GM12878 (cell line): ENCODE measurements around the gene ELP6. TPM values are rescaled to one million over a fixed set of nuclear protein-coding genes. Genes with fewer than 3 reads are reported as not detected.

ENCODE experiments used
- ATAC-seq: fragments of 200-7000 bp; cut with Tn5 transposase; 3 replicates; pipeline ENCODE4 v1.9.1; 2020; ENCODE audit warnings: mild to moderate bottlenecking, moderate library complexity
- BruUV-seq: library from RNA; stranded (reverse); fragments of 400-500 nt; replicated peaks from 2 replicates; lab custom pipeline; 2021; lab: Mats Ljungman, UMichigan
- CTCF ChIA-PET: fragments of 300-600 bp; sonication (Branson Sonifier 250); formaldehyde crosslinking; extraction: SDS; loops from one replicate; lab custom pipeline; 2021; ENCODE audit warnings: inconsistent platforms; lab: Yijun Ruan, JAX
- POLR2A ChIA-PET: fragments of 350-600 bp; formaldehyde crosslinking; extraction: SDS; loops from one replicate; lab custom pipeline; 2021; ENCODE audit warnings: inconsistent platforms; lab: Charles Lee
- RAD21 ChIA-PET: fragments of 300-600 bp; sonication (Branson Sonifier 250); formaldehyde crosslinking; loops from one replicate; lab custom pipeline; 2023; ENCODE audit warnings: antibody characterized with exemption; ENCODE audit not compliant: unreplicated experiment; lab: Charles Lee
- SMC1A ChIA-PET: fragments of 300-600 bp; sonication (Branson Sonifier 250); formaldehyde crosslinking; loops from one replicate; lab custom pipeline; 2023; ENCODE audit not compliant: unreplicated experiment, uncharacterized antibody; lab: Charles Lee
- DNase-seq: peaks from one replicate; pipeline ENCODE4 v3.0.0-alpha.2; 2011; ENCODE audit warnings: low read depth, low spot score
- FAIRE-seq: peaks from 3 replicates; lab custom pipeline; 2011; peaks lifted over from hg19 to GRCh38; lab: Jason Lieb, UNC
- H2AFZ ChIP-seq: 2 replicates; pipeline ENCODE4 v1.6.0; 2011; ENCODE audit warnings: low read depth, low read length, control low read depth; ENCODE audit not compliant: control insufficient read depth
- H3K27ac ChIP-seq: 2 replicates; pipeline ENCODE4 v1.5.1; 2011; ENCODE audit warnings: control low read depth; ENCODE audit not compliant: control insufficient read depth, insufficient read depth
- H3K27me3 ChIP-seq, 2 experiments: replicated peaks in 1 of 2; 2 replicates each; pipeline versions ENCODE4 v1.6.0 to v1.6.1; 2011; ENCODE audit warnings: low read length in 1 of 2; ENCODE audit not compliant: control insufficient read depth in 2 of 2, insufficient read depth in 2 of 2
- H3K36me3 ChIP-seq, 2 experiments: 2 replicates each; pipeline ENCODE4 v1.5.1; 2011; ENCODE audit warnings: low read length in 1 of 2; ENCODE audit not compliant: control insufficient read depth in 2 of 2, insufficient read depth in 2 of 2
- H3K4me1 ChIP-seq: 2 replicates; pipeline ENCODE4 v1.6.1; 2011; ENCODE audit warnings: mild to moderate bottlenecking, low read length, moderate library complexity, mixed read lengths; ENCODE audit not compliant: control insufficient read depth, insufficient read depth
- H3K4me2 ChIP-seq: 2 replicates; pipeline ENCODE4 v1.6.0; 2011; ENCODE audit warnings: control low read depth; ENCODE audit not compliant: control insufficient read depth, insufficient read depth
- H3K4me3 ChIP-seq: fragments of 200-600 bp; sonication (generic); 2 replicates; pipeline ENCODE4 v1.5.1; 2016
- H3K79me2 ChIP-seq: 2 replicates; pipeline ENCODE4 v1.6.0; 2011; ENCODE audit warnings: low read length; ENCODE audit not compliant: control insufficient read depth, insufficient read depth
- H3K9ac ChIP-seq: 2 replicates; pipeline ENCODE4 v1.8.0; 2011; ENCODE audit warnings: low read length, control low read depth, mixed read lengths; ENCODE audit not compliant: control insufficient read depth, insufficient read depth
- H3K9me3 ChIP-seq: replicated peaks from 3 replicates; pipeline ENCODE4 v1.5.1; 2011; ENCODE audit warnings: mild to moderate bottlenecking, low read length; ENCODE audit not compliant: control insufficient read depth, insufficient read depth
- H4K20me1 ChIP-seq: 2 replicates; pipeline ENCODE4 v1.6.0; 2011; ENCODE audit not compliant: control insufficient read depth, insufficient read depth
- ATF7 ChIP-seq: fragments of 450-650 bp; IDR thresholded peaks from 2 replicates; pipeline ENCODE4 v1.6.1; 2016; ENCODE audit warnings: low read depth, mild to moderate bottlenecking
- CREB1 ChIP-seq: IDR thresholded peaks from 2 replicates; pipeline ENCODE4 v1.6.1; 2012; ENCODE audit warnings: low read depth, mild to moderate bottlenecking, inconsistent platforms
- EGR1 ChIP-seq, 2 experiments: IDR thresholded peaks; 1 replicate in 1 of 2; 2 replicates in 1 of 2; pipeline ENCODE4 v1.6.1; 2011 to 2012; ENCODE audit warnings: low read depth in 2 of 2, low read length in 2 of 2, borderline replicate concordance in 1 of 2, mild to moderate bottlenecking in 1 of 2, moderate library complexity in 1 of 2
- IRF4 ChIP-seq: IDR thresholded peaks from 2 replicates; pipeline ENCODE4 v1.6.1; 2011; ENCODE audit warnings: low read depth, low read length
- KAT2A ChIP-seq: conservative IDR thresholded peaks from 2 replicates; pipeline ENCODE4 v1.6.1; 2011; ENCODE audit warnings: low read depth, low read length; ENCODE audit not compliant: control insufficient read depth
- NFXL1 ChIP-seq: fragments of 450-650 bp; IDR thresholded peaks from 2 replicates; pipeline ENCODE4 v1.6.1; 2017; ENCODE audit warnings: antibody characterized with exemption, mild to moderate bottlenecking, borderline replicate concordance
- TCF3 ChIP-seq: IDR thresholded peaks from 2 replicates; pipeline ENCODE4 v1.6.1; 2012; ENCODE audit warnings: low read depth, mild to moderate bottlenecking, low read length, borderline replicate concordance; ENCODE audit not compliant: insufficient read depth
- ZNF217 ChIP-seq: fragments of 450-650 bp; IDR thresholded peaks from 2 replicates; pipeline ENCODE4 v1.6.1; 2017; ENCODE audit warnings: antibody characterized with exemption, mild to moderate bottlenecking
- ZNF274 ChIP-seq: IDR thresholded peaks from one replicate; pipeline ENCODE4 v1.8.0; 2011; ENCODE audit not compliant: insufficient read length, insufficient read depth
- WGBS: methylation state at CpG from one replicate; pipeline ENCODE4 v1.1.6; 2016; ENCODE audit warnings: low lambda C conversion rate; ENCODE audit not compliant: insufficient replicate concordance, insufficient coverage; ENCODE audit errors: missing lambda C conversion rate; 5-methylcytosine and 5-hydroxymethylcytosine counted together
- in situ Hi-C: fragments of 300-500 bp; cut with MboI; formaldehyde crosslinking; loops from 9 replicates; pipeline ENCODE4 v1.14.3; 2018; ENCODE audit warnings: mixed read lengths
- intact Hi-C: fragments of 100-400 bp; cut with micrococcal nuclease; formaldehyde crosslinking; loops from one replicate; pipeline ENCODE4 v1.14.2; 2022; ENCODE audit not compliant: unreplicated experiment
- polyA plus RNA-seq, 11 experiments: library from polyadenylated mRNA; depleted of rRNA in 4 of 11; unstranded in 6 of 11; stranded (reverse) in 5 of 11; fragments of >200 nt; fragmentation: Nextera tagmentation in 4 of 11; fragmentation: Illumina TruSeq in 1 of 11; extraction: Ambion mirVana in 4 of 11; extraction: Trizol in 1 of 11; gene quantifications; 1 replicate in 1 of 11; 2 replicates in 10 of 11; pipeline versions ENCODE4 v1.2.1 to v1.2.3, GENCODE V29; 2011 to 2016; ENCODE audit warnings: inconsistent platforms in 2 of 11, missing spikeins in 2 of 11, low read depth in 1 of 11
- total RNA-seq, 4 experiments: library from RNA; depleted of rRNA in 3 of 4; stranded (reverse); fragments of >200 nt in 3 of 4; fragmentation: Illumina TruSeq in 1 of 4; extraction: Trizol in 1 of 4; gene quantifications; 2 replicates each; pipeline versions ENCODE4 v1.2.1 to v1.2.3, GENCODE V29; 2013 to 2021

Gene ELP6
- total and polyA plus RNA-seq, 10 of the 15 experiments (the other 5 are each of a cell fraction or from before 2014, with no cell fraction given) = 39.5 to 83.3 (median 50.2) TPM

- no peak for TF ChIP-seq ATF7
- TF ChIP-seq NFXL1 = no peak
- no peak for TF ChIP-seq ZNF217
- TF ChIP-seq ZNF274 = no peak
- no peak for TF ChIP-seq KAT2A
Measured at GRCh38 chr3:47542471-47543173, 29.1 kb upstream of the ELP6 start (continued).

DNA sequence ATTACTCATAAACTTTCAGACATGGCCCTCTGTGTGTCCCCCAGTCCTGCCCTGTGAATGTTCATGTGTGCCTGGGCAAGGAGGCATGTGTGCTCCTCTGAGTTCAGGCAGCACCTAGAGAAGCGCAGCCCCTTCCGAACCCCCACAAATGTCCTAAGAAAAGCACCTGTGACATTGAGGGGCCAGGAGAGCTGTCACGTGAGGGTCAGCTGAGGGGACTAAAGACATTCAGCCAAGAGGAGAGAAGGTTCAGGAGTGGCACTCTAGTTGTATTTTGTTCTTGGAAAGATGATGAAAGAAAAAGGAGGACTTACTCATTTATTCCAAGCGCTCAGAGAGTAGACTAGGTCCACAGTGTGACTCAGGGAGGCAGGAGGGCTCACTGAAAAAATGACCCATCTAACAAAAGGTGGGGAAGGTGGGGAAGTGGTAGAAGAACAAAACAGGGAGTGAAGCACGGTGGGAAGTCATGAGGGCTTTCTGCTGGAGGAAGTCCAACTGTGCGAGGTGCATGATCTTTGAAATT is 28.1 kb upstream of the ELP6 start:
- 33% methylated on average over 6 of the region's 6 CpGs for WGBS
- Histone ChIP-seq H3K79me2 (no peaks in the 10 kb centered on the region), H3K27ac (no peak overlapping the region), H3K4me1 (no peaks in the 10 kb centered on the region), H3K27me3 (no peaks in the 10 kb centered on the region; a peak in 1 of 4 replicates), H3K4me3 (no peak overlapping the region), H3K9ac (no peak overlapping the region), H3K9me3 (no peaks in the 10 kb centered on the region), H4K20me1 (no peaks in the 10 kb centered on the region), H2AFZ (no peak overlapping the region), H3K4me2 (no peak overlapping the region), H3K36me3 (no peaks in the 10 kb centered on the region)
- intact Hi-C loops = no loop called here
- POLR2A ChIA-PET = no interaction called here
- DNase-seq = no peak
- no peak for ATAC-seq
- CTCF ChIA-PET = interaction anchor here (0.9 to 1.7 kb wide), 2 partner anchors 14 to 19 kb away, joined by 3 to 4 read pairs; no protein-coding TSS in a partner anchor
- in situ Hi-C loops = no loop called here
- FAIRE-seq = no peak
- BruUV-seq = no TSS peak
- TF ChIP-seq IRF4 = no peak
- no peak for TF ChIP-seq CREB1
- no peak for TF ChIP-seq TCF3
- TF ChIP-seq EGR1 (IDR thresholded peaks at IDR 0.05; ENCODE audit: borderline replicate concordance in 1 of 2, low read depth in 2 of 2, low read length in 2 of 2) = no peak
- SMC1A ChIA-PET = interaction anchor here (0.6 kb wide), 1 partner anchor 128 kb away, joined by 4 read pairs; no protein-coding TSS in a partner anchor
- RAD21 ChIA-PET = no interaction called here
